Stimulated activated CD8-positive, alpha-beta memory T cell treated with anti-CD3 and anti-CD28 coated beads, Interleukin-7, amount 100 ng/mL, for 4 hours (primary cell): Measurements from ENCODE around the gene ATF7.
A peak's percentile ranks its signal among the peaks of the same experiment; 100 is the strongest.
"Not testable (repeated sequence)": the region's sequence is repeated elsewhere in the genome, so short reads cannot be mapped to it uniquely, and the experiment has no call there.

Experiments used
- DNase-seq, 2 donors: peaks; one replicate each; pipeline ENCODE4 v3.0.0-alpha.2; 2020; ENCODE audit warnings: low read depth in 2 of 2

The ATF7 gene

DNA sequence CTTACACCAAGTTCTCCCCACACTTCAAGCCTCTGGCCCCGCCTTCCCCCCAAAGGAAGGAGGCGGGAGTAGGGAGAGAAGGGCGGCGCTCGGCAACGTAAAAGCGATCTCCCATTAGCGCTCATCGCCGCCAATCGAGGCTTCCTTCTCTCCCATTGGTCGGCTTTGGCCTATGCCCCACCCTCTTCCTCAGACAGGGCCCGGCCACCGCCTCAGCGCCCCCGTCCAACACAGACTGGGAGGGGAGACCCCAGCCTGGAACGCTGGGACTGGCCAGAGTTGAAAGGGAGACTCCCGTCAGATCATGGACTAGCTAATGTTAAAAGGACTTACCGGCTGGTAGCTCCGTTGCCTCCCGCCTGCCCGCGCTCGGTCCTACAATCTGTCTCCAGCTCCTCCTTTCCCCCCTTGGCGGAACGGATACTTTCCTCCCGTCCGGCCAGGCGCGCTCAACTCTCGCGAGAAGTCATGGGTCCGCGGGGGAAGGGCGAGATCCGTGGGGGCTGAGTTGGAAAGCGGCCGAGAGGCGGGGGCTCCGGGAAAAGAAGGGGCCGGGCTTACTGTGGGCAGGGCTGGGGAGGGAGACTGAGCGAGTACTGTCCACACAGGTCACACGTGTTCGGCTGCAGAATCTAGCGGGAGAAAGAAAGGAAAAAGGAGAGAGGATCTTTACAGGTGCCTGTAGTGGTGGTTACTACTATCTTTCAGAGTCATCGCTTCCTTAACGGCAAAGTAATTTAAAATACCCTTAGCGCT, at the start of gene ATF7:
Gene ATF7, minus strand, starts transcription at position 437 of the 756 bp plus-strand sequence. CDS start 25,382 bp downstream, outside the sequence.
- DNase-seq = peak; percentile 94 to 96

- no peak for DNase-seq
Measured at GRCh38 chr12:53674977-53675700, 49.0 kb upstream of the ATF7 start.

GRCh38 chr12:53670971-53671370, 44.8 kb upstream of the ATF7 start:
- no peak for DNase-seq

- DNase-seq = no peak
Measured at GRCh38 chr12:53670308-53670707, 44.1 kb upstream of the ATF7 start.

GRCh38 chr12:53667080-53667479, 40.9 kb upstream of the ATF7 start:
- no peak for DNase-seq

DNA sequence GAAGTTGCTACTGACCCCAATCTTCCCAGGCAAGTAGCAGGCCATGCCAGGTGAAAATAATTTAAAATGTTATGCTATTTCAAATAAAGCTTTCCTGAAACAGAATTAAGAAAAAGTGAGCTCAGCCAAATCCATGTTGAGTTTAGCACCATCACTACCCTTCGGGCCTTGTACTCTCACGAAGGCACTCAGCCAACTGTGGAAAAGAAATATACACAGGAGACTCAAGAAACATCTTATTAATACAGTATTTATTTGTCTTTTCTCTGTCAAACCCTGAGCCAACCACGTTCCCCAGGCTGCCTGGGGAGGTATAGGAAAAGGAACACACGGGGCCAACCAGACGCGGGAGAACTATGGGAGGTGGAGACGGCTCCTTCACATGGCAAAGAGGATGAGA, 38.8 kb upstream of the ATF7 start:
- no peak for DNase-seq

- DNase-seq = no peak
Measured at GRCh38 chr12:53664191-53664590, 38.0 kb upstream of the ATF7 start.

- no peak for DNase-seq
Measured at GRCh38 chr12:53660041-53660440, 33.9 kb upstream of the ATF7 start.

DNA sequence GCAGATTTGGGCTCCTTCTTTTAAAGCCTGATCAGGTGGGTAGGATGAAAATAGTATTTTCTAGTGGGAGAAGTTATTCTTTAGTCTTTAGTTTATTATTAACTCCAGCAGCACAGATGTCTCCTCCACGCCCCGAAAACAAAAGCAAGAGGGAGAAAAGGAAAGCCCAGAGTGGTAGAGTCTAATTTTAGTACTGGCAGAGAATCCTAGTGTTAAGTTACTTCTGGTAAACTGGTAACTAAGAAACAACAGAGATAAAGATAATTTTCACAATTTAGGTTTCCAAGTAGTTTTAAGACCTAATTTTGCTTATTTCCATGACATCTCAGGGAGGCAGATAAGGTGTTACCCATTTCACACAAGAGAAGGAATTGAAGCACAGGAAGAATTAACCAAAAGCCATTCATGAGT, 33.4 kb upstream of the ATF7 start:
- no peak for DNase-seq

DNA sequence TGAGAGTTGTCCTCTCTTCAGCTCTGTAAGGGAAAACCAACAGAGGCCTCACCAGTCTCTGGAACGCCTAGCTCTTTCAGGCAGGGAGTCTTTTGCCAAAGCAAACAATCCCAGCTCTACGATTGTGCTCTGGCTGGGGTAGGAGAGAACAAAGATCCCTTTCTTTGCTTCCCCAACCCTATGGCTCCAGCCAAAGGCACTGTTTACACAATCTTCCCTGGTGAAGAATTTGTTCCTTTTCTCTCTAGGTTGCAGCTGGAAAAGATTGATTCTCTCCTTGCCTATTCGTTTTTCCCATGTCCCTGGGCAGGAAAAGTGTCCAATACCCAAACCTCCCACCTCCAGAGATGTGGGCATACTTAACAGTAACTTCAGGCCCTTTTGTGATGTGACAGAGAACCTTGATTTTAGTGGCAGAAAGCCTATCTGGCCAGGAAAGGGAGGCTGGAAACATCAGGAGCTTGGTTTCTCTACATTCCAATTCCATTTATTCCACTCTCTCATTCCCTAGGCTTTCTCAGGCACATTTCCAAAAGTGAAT, 32.9 kb upstream of the ATF7 start:
- DNase-seq = no peak

- DNase-seq = no peak
Measured at GRCh38 chr12:53657041-53657440, 30.9 kb upstream of the ATF7 start.

DNA sequence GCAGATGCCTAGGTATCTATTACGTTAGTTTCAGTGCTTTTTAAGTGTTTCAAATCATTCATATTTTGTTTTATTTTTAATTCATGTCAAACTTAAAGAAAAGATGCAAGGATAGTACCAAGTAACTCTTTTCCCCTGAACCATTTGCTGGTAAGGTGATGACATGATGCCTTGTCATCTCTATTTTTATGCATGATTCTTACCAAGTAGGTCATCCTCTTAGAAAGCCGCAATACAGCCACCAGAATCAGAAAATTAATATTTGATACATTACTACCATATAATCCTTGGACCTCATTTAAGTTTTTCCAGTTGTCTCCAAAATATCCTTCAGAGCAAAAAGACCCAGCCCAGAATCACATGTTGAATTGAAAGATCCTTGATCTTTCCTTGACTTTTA, 27.4 kb upstream of the ATF7 start:
- DNase-seq = no peak

GRCh38 chr12:53652366-53652765, 26.2 kb upstream of the ATF7 start:
- no peak for DNase-seq

DNA sequence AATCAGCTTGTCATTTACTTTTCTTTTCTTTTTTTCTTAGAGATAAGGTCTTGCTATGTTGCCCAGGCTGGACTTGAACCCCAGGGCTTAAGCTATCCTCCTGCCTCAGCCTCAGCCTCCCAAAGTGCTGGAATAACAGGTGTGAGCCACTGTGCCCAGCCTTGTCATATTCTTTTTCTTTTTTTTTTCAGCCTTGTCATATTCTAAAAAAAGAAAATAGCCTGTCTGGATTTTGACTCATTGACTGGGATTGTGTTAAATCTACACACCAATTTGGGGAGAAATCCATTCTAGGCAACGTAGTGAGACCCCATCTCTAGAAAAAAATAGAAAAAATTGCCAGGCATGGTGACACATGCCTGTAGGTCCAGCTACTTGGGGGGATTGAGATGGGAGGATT, 25.6 kb upstream of the ATF7 start:
- no peak for DNase-seq

GRCh38 chr12:53646300-53646699, 20.1 kb upstream of the ATF7 start:
- not testable (repeated sequence) for DNase-seq

- no peak for DNase-seq
Measured at GRCh38 chr12:53645165-53645564, 19.0 kb upstream of the ATF7 start.

GRCh38 chr12:53644133-53644532, 18.0 kb upstream of the ATF7 start:
- no peak for DNase-seq

DNA sequence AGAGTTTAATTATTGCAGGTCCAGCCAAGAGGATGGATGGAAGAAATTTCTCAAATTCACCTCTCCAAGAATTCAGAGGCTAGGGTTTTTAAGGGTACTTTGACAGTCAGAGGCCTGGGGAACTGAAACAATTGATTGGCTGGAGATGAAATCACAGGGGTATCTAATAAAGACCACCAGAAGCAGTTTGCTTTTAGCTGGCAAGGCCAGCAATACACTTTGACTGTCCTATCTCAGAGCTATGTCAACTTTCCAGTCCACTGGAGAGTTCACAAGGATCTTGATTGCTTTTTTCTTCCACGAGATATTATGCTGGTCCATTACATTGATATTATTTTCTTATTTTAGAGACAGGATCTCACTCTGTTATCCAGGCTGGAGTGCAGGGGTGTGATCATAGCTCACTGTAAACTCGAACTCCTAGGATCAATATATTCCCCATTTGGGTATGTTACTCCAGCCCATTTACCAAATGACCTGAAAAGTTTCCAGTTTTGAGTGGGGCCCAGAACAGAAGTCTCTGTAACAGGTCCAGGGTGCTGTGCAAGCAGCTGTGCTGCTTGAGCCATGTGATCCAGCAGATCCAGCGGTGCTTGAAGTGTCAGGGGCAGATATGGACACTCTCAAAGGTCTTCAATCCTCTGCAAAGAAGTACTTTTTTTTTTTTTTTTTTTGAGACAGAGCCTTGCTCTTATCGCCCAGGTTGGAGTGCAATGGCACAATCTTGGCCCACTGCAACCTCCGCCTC, 17.2 kb upstream of the ATF7 start:
- DNase-seq = no peak

- no peak for DNase-seq
Measured at GRCh38 chr12:53638057-53638456, 11.9 kb upstream of the ATF7 start.

DNA sequence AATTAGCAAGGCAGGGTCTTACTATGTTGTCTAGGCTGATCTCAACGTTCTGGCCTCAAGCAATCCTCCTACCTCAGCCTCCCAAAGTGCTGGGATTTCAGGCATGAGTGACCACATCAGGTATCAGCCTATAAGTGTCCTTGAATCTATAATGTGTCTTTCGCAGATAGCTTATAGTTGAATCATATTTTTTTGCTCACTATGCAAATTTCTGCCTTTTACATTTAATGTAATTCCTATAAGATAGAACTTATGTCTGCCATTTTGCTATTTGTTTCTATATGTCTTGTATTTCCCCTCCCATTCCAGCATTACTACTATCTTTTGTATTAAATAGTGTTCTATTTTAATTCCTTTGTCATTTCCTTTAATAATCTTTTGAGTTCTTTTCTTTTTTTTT, 10.5 kb upstream of the ATF7 start:
- no peak for DNase-seq

DNA sequence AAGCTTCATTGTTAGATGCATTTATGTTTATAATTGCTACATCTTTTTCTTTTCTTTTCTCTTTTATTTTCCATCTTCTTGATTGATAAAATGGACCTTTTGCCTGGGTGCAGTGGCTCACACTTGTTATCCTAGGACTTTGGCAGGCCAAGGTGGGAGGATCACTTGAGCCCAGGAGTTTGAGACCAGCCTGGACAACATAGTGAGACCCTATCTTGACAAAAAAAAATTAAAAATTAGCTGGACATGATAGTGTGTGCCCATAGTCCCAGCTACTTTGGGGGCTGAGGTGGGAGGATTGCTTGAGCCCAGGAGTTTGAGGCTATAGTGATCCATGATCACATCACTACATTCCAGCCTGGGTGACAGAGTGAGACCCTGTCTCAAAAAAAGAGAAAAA, 9.5 kb upstream of the ATF7 start:
- DNase-seq = not testable (repeated sequence)

DNA sequence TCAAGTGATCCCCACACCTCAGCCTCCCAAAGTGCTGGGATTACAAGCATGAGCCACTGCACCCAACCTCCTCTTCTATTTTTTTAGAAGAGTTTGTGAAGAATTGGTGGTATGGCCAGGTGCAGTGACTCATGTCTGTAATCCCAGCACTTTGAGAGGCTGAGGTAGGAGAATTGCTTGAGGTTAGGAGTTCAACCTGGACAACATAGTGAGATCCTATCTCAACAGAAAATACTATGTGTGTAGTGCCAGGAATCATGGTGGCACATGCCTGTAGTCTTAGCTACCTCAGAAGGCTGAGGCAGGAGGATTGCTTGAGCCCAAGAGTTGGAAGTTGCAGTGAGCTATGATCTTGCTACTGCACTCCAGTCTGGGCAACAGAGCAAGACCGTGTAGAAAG, 5.5 kb upstream of the ATF7 start:
- DNase-seq = no peak
